IPS-18c (cell line): ENCODE results near the gene CAMK2A.

Source experiments
- H3K4me3 ChIP-seq: 2 replicates; pipeline ENCODE4 v1.7.0; 2013; ENCODE audit warnings: low read depth, mild to moderate bottlenecking, low read length, moderate library complexity; ENCODE audit not compliant: insufficient read depth
- H3K9me3 ChIP-seq: one replicate; pipeline ENCODE4 v1.6.1; 2013; ENCODE audit warnings: mild to moderate bottlenecking, low read length, moderate library complexity; ENCODE audit not compliant: control insufficient read depth, insufficient read depth

CAMK2A gene

DNA sequence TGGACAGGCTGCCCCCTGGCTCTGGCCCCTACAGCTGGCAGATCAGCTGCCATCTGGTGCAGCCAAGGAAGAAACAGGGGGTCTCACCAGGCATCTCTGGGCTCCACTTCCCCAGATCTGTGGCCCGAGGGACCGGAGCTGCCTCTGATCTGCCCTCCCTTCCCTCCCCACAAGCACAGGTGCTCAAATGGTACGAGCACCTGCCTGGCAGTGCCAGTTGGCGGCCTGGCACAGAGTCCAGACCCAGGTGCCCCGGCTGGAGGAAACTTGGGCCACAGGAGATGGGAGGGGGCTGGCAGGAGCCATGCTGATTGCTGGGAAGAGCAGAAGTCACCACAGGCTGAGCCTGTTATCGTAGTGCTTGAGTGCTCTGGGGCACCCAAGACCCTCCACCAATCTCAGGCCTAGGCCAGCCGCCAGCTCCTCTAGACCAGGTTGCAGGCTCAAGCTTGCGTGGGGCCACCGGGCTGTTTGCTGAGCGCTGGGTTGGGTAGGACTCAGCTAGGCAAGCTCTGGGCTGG is 5.0 kb upstream of the CAMK2A start:
- no peak overlapping the region for H3K4me3 ChIP-seq
- no peaks in the 10 kb centered on the region for H3K9me3 ChIP-seq

- Histone ChIP-seq H3K9me3 (no peaks in the 10 kb centered on the region), H3K4me3 (no peak overlapping the region)
These were observed 3.7 kb upstream of the CAMK2A start for GRCh38 chr5:150293091-150293941.

DNA sequence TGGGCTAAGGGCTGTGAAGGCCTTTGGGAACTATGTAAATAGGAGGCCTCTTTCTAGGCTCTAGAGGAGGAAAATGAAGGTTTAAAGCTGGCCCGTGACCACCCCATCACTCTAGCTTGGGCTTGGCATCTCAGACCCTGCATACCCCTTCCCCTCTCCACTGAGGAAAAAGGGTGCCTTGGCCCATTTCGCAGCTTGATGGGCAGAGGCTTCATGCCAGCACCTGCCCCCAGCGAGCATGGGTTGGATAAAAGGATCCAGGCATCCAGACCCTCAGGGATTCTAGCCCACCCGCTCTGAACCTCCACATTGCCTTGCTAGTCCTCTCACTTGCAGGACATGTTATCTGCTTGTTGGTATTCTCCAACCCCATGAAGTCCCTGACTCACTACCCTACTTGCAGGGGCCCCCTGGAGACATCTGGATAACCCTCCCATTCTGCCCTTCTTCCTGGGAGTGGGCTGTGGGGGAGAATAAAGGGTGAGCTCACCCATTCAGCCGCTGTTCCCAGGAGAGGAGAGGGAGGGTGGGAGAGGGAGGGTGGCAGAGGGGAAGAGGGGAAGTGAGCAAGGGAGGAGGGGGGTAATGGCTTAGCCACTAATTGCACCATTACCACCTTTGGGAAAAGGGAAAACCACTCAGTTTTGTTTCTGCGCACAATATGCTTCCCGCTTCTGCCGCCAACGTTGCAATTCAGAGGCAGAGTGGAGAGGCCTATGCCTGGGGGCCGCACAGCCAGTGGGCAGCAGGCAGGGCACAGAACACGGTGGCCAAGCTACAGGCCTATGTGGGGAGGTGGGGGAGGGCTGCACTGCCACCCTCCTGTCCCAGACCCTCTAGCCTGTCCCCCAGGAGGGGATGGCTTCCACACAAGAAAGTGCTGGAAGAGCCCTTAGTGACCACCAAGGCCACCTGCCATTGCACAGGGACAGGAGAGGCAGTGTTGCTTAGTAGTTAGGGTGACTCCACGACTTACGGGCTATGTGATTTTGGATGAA is 2.1 kb upstream of the CAMK2A start:
- Histone ChIP-seq H3K4me3 (no peak overlapping the region), H3K9me3 (no peaks in the 10 kb centered on the region)

- Histone ChIP-seq H3K9me3 (no peaks in the 10 kb centered on the region), H3K4me3 (no peak overlapping the region)
These were observed 782 bp downstream of the CAMK2A start for GRCh38 chr5:150288791-150289190.

- Histone ChIP-seq H3K9me3 (no peaks in the 10 kb centered on the region), H3K4me3 (no peak overlapping the region)
These were observed 1.2 kb downstream of the CAMK2A start for GRCh38 chr5:150288361-150288760.

DNA sequence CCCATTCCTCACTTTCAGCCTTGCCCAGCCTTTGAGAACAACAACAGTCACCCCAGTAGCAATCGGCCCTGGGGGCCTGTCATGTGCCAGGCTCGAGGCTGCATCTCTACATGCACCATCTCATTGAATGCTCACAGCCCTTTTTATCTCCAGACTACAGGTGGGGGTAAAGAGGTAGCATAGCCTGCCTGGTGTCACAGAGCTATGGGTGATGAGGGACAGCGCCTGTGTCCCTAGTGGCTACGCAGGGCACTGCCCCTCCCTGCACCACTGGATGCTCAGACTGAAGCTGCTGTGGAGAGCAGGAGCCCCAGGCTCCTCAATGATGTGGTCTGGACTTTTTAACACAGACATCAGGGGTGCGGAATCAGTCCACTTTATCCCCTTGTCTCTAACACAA is 2.8 kb downstream of the CAMK2A start:
- no peak overlapping the region for H3K4me3 ChIP-seq
- H3K9me3 ChIP-seq = no peaks in the 10 kb centered on the region

DNA sequence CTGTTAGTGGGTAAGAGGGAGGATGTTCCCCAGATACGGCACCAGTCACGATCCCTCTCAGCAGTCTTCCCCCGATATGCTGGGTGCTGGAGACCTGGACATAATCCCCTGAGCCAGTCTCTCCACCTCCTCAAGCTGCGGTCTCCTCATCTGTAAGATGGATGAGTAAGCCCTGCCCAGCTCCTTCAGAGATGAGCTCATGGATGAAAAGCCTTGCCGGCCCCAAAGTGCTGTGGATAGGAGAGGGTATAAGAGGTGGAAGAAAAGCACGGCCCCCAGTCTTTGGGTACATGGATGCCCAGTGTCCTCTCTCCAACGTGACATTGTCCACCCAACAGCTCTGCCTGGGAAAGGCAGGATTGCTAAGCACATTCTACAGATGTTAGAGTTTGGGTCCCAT is 4.5 kb downstream of the CAMK2A start:
- Histone ChIP-seq H3K4me3 (no peak overlapping the region), H3K9me3 (no peaks in the 10 kb centered on the region)

DNA sequence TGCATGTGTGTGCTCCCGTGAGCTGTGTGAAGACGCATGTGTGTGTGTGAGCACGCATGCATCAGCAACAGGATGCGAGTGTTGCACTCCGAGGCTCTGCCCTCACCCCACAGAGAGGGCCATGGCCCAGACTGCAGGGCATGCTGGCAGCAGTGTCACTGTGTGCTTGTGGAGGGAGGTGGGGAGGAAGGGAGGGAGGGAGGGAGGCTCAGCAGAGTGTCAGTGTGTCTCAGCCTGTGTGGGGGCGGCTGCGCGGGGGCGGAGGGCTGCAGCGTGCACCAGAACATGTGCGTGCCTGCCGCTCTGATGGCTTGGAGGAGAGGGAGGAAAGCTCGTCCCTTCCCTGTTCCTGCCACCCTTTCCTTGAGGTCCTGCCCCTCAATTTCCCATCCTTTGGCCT is 5.3 kb downstream of the CAMK2A start:
- H3K9me3 ChIP-seq = no peaks in the 10 kb centered on the region
- H3K4me3 ChIP-seq = no peak overlapping the region

DNA sequence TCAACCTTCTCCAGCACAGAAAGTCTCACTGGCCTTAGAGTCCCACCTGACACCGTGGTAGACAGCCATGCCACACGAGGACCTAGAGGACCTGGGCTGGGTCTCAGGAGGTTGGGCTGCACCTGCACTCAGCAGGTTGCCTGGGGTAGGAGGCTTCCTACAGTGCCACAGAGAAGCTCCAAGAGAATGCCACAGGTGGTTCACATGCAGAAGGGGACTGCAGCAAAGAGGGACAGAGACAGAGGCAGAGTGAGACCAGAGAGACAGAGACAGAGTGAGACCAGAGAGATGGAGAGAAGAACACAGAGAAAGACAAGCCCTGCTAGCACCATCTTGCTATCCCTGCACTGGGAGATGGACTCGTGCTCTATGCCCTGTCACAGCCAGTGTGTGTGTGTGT is 5.7 kb downstream of the CAMK2A start:
- Histone ChIP-seq H3K4me3 (no peak overlapping the region), H3K9me3 (no peaks in the 10 kb centered on the region)

- Histone ChIP-seq H3K9me3 (no peaks in the 10 kb centered on the region), H3K4me3 (no peak overlapping the region)
These were observed 7.6 kb downstream of the CAMK2A start for GRCh38 chr5:150281987-150282386.

DNA sequence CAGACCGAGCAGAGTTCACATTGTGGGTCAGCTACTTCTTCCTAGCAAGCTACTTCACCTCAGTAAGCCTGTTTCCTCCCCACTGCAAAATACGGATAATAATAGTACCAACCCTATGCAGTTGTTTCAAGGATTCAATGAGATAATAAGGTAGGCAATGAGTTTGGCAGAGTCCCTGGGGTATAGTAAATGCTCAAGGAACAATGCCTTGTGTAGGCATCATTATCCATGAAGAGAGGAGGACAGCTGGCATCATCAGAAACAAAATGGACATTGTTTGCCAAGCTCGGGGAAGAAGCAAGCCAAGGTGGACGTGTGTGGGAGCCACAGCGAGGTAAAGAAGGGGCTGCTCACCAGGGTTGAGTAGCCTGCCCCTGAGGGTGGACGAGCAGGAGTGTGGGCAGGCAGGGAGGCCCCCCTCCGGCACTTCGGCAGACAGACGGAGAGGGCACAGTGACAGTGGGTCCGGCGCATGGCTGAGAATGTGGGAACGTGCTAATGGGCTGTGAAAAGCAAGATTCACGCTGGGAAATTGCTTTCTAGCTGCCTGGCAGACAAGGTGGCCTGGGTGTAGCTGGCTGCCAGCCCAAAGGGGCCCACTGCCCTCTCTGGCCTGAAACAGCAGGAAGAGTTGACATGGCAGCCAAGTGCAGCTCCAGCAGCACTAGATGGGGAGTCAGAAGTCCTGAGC is 10.1 kb downstream of the CAMK2A start:
- H3K4me3 ChIP-seq = no peak overlapping the region; the same call in 1 of the 2 replicates

GRCh38 chr5:150278916-150279315 is 10.7 kb downstream of the CAMK2A start:
- Histone ChIP-seq H3K4me3 (no peak overlapping the region), H3K9me3 (no peaks in the 10 kb centered on the region)

More for the DNA sequence above, 10.1 kb downstream of the CAMK2A start:
- H3K9me3 ChIP-seq = no peaks in the 10 kb centered on the region

DNA sequence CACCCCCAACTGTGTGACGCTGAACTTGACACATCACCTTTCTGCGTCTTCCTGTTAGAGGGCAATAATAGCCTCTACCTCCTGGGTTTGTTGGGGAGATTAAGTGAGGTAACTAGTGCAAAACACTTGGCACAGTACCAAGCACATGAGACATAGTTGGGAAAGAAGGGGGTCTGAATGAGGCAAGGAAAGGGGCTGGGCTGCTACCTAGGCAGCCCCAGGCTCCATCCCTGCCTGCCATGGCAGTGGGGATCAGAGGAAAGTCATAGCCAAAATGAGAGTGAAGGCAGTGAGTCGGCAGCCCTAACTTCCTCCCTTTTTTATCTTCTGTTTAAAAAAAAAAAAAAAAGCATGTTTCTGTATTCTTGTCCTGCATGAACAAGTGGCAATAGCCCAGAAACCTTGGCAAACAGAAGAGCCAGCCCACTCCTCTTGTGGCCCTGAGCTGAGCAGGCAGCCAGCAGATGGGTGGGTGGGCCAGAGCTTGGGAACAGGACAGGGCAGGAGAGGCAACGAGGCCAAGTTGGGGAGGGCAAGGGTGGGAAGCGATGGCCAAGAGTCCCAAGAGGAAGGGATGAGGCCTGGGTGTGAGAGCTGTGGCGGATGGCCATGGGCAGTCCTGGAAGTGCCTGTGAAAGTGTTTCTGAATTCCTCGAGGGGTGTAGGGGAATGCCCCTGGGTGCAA is 11.4 kb downstream of the CAMK2A start:
- Histone ChIP-seq H3K9me3 (no peaks in the 10 kb centered on the region), H3K4me3 (no peak overlapping the region)

DNA sequence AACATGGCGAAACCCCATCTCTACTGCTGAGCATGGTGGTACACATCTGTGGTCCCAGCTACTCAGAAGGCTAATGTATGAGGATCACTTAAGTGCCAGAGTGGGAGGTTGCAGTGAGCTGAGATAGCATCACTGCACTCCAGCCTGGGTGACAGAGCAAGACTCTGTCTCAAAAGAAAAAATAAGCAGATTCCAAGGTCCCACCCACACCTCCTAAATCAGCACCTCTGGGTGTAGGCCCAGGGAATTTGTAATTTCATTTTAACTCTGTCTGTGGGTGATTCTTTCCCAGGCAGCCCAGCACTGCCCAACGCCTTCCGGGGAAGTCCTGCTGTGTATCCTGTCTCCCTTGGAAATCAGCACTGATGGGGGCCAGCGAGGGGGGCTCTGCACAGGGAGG is 12.5 kb downstream of the CAMK2A start:
- H3K9me3 ChIP-seq = no peaks in the 10 kb centered on the region
- H3K4me3 ChIP-seq = no peak overlapping the region

DNA sequence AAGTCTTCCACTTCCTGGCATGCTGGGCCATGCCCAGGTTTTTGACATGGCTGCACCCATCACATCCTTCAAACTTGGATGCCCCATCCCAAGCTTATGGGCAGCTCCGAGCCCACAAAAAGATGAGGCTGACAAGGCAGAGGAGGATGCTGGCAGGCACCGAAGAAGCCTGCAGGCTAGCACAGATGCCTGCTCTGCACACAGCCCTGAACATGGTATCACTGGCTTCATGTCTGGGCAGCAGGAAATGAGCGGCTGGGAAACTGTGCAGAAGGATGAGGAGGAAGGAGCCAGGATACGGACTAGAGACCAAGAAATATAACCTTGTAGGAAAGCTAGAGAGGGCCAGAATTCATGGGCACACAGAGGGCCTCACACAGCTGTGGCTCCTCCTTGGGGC is 14.8 kb downstream of the CAMK2A start:
- Histone ChIP-seq H3K4me3 (no peak overlapping the region), H3K9me3 (no peaks in the 10 kb centered on the region)

DNA sequence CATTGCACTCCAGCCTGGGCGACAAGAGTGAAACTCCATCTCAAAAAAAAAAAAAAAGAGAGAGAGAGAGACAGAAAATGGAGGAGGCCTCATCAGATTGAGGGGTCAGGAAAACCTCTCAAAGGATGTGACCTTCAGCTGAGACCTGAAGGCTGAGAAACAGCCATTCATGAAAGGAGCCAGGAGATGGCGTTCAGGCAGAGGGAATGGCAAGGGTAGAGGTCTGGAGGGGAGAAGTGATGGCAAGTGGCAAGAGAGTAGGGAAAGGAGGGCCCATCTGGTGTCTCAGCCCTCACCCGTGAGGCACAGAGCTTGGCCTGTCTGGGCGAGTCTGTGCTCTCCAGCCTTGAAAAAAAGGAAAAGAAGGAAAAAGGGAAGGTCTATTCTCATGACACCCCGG is 17.0 kb downstream of the CAMK2A start:
- Histone ChIP-seq H3K9me3 (no peaks in the 10 kb centered on the region), H3K4me3 (no peak overlapping the region)

GRCh38 chr5:150271923-150272322 is 17.6 kb downstream of the CAMK2A start:
- H3K4me3 ChIP-seq = no peak overlapping the region
- H3K9me3 ChIP-seq = no peaks in the 10 kb centered on the region
